ENCODE results near the gene MEX3C.

Gene MEX3C

GRCh38 chr18:51168960-51169662, 28.4 kb downstream of the MEX3C start:
- TF ChIP-seq CTCF (IDR thresholded peaks at IDR 0.05): no peak
- intact Hi-C loops (cut with DNase I; ENCODE audit: low total_unique reads): no loop called here
- peaks cover 0 to 14% (median 10%) of the 10 kb centered on the region in 4 donors for H3K4me1 ChIP-seq
- H3K4me3 ChIP-seq: no peak overlapping the region
- H3K9me3 ChIP-seq: no peaks in the 10 kb centered on the region
- no peak overlapping the region for H3K27ac ChIP-seq
- H3K27me3 ChIP-seq: no peaks in the 10 kb centered on the region
- DNase-seq: no peak
- H3K36me3 ChIP-seq: no peaks in the 10 kb centered on the region

- Histone ChIP-seq H3K36me3 (no peaks in the 10 kb centered on the region), H3K4me1 (peaks cover 0 to 14% (median 10%) of the 10 kb centered on the region in 4 donors), H3K27me3 (no peaks in the 10 kb centered on the region), H3K9me3 (no peaks in the 10 kb centered on the region), H3K27ac (no peak overlapping the region), H3K4me3 (no peak overlapping the region)
- TF ChIP-seq CTCF (IDR thresholded peaks at IDR 0.05): no peak
- intact Hi-C loops (cut with DNase I; ENCODE audit: low total_unique reads): no loop called here
- no peak for DNase-seq
These were observed 29.3 kb downstream of the MEX3C start for GRCh38 chr18:51168026-51168742.

- intact Hi-C loops (cut with DNase I; ENCODE audit: low total_unique reads): no loop called here
- DNase-seq: no peak
- Histone ChIP-seq H3K4me3 (no peak overlapping the region), H3K4me1 (peaks cover 0 to 14% (median 10%) of the 10 kb centered on the region in 4 donors), H3K27me3 (no peaks in the 10 kb centered on the region), H3K27ac (no peak overlapping the region), H3K36me3 (no peaks in the 10 kb centered on the region), H3K9me3 (no peaks in the 10 kb centered on the region)
- TF ChIP-seq CTCF (IDR thresholded peaks at IDR 0.05): no peak
These were observed 32.2 kb downstream of the MEX3C start for GRCh38 chr18:51165296-51165695.

- no peak for TF ChIP-seq CTCF (IDR thresholded peaks at IDR 0.05)
- Histone ChIP-seq H3K4me1 (peaks cover 0 to 14% (median 10%) of the 10 kb centered on the region in 4 donors), H3K27me3 (no peaks in the 10 kb centered on the region), H3K9me3 (no peaks in the 10 kb centered on the region), H3K4me3 (no peak overlapping the region), H3K27ac (no peak overlapping the region), H3K36me3 (no peaks in the 10 kb centered on the region)
- DNase-seq: no peak
- intact Hi-C loops (cut with DNase I; ENCODE audit: low total_unique reads): no loop called here
These were observed 32.7 kb downstream of the MEX3C start for GRCh38 chr18:51164761-51165281.

GRCh38 chr18:51164342-51164741, 33.1 kb downstream of the MEX3C start:
- Histone ChIP-seq H3K4me3 (no peak overlapping the region), H3K27ac (no peak overlapping the region), H3K4me1 (peaks cover 0 to 14% (median 10%) of the 10 kb centered on the region in 4 donors), H3K9me3 (no peaks in the 10 kb centered on the region), H3K36me3 (no peaks in the 10 kb centered on the region), H3K27me3 (no peaks in the 10 kb centered on the region)
- intact Hi-C loops (cut with DNase I; ENCODE audit: low total_unique reads): no loop called here
- no peak for DNase-seq
- TF ChIP-seq CTCF (IDR thresholded peaks at IDR 0.05): no peak
